Breast epithelium (tissue), 3 donors: ENCODE data around the gene POFUT2.

Experiments used
- POLR2AphosphoS5 ChIP-seq, 3 donors: sonication (generic); formaldehyde crosslinking; IDR thresholded peaks; one replicate each; pipeline ENCODE4 v1.6.1; 2017; ENCODE audit warnings: antibody characterized with exemption in 3 of 3
- TF ChIP-seq, protein P1 (sequence below), 3 donors: fragments of 450-650 bp; IDR thresholded peaks; one replicate each; pipeline ENCODE4 v1.5.1; 2016 to 2017; ENCODE audit warnings: antibody characterized with exemption in 3 of 3, mild to moderate bottlenecking in 3 of 3, moderate library complexity in 3 of 3

DNA sequence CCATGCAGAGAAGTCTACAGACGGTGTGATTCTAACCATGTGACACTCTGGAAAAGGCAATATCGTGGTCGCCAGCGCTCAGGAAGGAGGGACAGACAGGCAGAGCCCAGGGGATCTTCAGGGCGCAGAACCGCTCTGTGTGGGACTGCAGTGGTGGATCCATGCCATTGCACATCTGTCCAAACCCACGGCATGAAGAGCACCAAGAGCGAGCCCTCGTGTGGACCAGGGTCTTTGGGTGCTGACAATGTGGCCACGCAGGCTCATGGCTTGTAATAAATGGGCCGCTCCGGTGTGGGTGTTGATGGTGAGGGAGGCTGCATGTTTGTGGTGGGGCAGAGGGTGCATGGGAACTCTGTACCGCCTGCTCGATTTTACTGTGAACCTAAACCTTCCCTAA is 25.3 kb upstream of the POFUT2 start:
- TF ChIP-seq, protein P1, sequence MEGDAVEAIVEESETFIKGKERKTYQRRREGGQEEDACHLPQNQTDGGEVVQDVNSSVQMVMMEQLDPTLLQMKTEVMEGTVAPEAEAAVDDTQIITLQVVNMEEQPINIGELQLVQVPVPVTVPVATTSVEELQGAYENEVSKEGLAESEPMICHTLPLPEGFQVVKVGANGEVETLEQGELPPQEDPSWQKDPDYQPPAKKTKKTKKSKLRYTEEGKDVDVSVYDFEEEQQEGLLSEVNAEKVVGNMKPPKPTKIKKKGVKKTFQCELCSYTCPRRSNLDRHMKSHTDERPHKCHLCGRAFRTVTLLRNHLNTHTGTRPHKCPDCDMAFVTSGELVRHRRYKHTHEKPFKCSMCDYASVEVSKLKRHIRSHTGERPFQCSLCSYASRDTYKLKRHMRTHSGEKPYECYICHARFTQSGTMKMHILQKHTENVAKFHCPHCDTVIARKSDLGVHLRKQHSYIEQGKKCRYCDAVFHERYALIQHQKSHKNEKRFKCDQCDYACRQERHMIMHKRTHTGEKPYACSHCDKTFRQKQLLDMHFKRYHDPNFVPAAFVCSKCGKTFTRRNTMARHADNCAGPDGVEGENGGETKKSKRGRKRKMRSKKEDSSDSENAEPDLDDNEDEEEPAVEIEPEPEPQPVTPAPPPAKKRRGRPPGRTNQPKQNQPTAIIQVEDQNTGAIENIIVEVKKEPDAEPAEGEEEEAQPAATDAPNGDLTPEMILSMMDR (IDR thresholded peaks at IDR 0.05), result no peak
- no peak for TF ChIP-seq POLR2AphosphoS5 (IDR thresholded peaks at IDR 0.05)
